GM10248 (cell line): ENCODE data around the gene TRIM23.

ENCODE experiments used
- CTCF ChIA-PET: fragments of 300-600 bp; sonication (Branson Sonifier 250); formaldehyde crosslinking; extraction: SDS; loops from one replicate; lab custom pipeline; 2021; ENCODE audit warnings: antibody characterized with exemption; lab: Yijun Ruan, JAX
- POLR2A ChIA-PET: fragments of 350-650 bp; sonication (Branson Sonifier 250); formaldehyde crosslinking; extraction: SDS; loops from one replicate; lab custom pipeline; 2020; ENCODE audit warnings: antibody characterized with exemption; lab: Yijun Ruan, JAX
- DNase-seq: peaks from one replicate; pipeline ENCODE4 v3.0.0; 2012; ENCODE audit errors: extremely low spot score
- CTCF ChIP-seq: IDR thresholded peaks from 2 replicates; pipeline ENCODE4 v1.5.1; 2012; ENCODE audit warnings: mild to moderate bottlenecking, low read depth; ENCODE audit errors: extremely low read depth, missing control alignments, control extremely low read depth

The TRIM23 gene

DNA sequence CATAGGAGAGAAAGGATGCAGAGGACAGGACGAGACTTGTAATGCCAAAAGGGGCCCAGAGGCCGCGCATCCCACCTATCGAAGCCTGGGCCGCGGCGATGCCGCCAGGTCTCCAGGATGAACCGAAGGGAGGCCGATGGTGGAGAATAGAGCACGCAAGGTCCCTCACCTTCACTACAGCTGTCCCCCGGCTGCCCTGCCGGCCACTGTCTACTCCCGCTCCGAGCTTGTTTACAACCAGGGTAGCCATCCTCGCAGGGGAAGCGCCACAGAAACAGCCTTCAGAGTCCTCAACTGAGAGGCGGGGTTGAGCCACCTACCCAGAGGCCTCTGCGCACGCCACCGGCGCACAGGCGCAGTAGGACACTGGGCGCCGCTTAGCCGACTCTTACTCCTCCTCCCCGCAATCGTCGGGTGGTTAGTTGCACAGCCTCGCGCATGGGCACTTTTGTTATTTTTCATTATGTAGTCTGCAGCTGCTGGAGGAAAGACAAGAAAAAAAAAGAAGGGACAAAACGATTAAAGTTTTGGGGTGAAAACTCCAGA is at the start of gene TRIM23:
TRIM23 (minus strand) TSS at position 309 of the 546 bp plus-strand sequence; CDS start at position 250, 59 bp downstream.
- peak; percentile 89 for DNase-seq
- POLR2A ChIA-PET = no interaction called here
- CTCF ChIA-PET = interaction anchor here (1.1 to 2.1 kb wide), 4 partner anchors 10 to 54 kb away, joined by 3 to 7 read pairs (median 5); no protein-coding TSS in a partner anchor
- no peak for TF ChIP-seq CTCF

DNA sequence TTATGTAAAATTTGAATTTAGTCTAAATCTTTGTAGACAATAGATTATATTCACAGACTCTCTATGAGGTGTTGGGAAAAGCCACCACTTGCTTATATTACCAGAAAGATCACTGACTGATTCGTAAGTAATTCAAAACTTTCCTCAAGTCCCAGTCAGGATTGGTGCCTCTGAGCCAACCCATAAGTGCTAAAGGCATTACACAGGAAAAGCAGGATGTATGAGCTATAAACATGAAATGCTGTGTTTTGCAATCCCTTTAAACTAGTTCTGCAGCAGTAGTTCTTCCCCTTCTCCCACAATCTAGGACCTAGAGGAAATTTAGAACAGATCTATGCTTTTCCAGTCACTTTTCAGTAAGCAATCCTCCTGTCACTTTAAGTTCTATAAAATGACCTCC is 48.7 kb upstream of the TRIM23 start:
- no peak for DNase-seq
- no peak for TF ChIP-seq CTCF
- ChIA-PET POLR2A (no interaction called here), CTCF (interaction anchor here (1.1 kb wide), 1 partner anchor 14 kb away, joined by 4 read pairs; no protein-coding TSS in a partner anchor)

- no peak for DNase-seq
- POLR2A ChIA-PET = no interaction called here
- no peak for TF ChIP-seq CTCF
- CTCF ChIA-PET = interaction anchor here (0.8 kb wide), 1 partner anchor 27 kb away, joined by 3 read pairs; no protein-coding TSS in a partner anchor
Observed at GRCh38 chr5:65668696-65669095, 44.6 kb upstream of the TRIM23 start.

DNA sequence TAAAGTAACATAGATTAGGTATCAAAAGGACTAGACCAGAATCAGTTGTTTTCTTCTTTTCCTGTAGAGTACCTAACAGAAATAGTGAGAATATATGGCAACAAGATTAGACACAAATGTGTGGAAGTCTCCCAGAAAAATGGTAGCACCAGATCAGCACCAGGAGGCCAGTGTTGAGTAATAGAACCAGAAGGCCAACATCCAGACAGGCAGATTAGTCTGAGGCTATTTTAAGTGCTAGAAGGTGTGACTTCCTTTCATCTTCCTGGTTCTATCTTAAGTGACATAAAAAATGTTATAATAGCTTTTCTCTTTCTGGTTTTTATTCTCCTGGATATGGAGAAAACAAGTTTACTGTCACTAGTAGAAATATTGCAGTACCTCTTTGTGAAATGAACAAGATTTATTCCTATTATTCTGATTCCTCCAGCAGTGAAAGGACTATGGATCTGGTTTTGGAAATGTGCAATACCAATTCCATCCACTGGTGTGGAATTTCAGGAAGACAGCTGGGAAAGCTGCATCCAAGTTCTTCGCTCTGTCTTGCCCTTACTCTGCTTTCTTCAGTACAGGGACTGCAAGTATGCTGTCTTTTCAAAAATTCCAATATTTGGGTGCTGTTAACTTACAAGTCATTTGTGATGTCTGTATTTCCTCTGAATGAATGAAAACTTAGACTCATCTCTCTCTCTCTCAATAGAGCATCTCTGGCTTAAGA is 39.8 kb upstream of the TRIM23 start:
- DNase-seq = no peak
- TF ChIP-seq CTCF = no peak
- ChIA-PET POLR2A (no interaction called here), CTCF (interaction anchor here (1.2 kb wide), 1 partner anchor 11 kb away, joined by 3 read pairs; no protein-coding TSS in a partner anchor)

- ChIA-PET CTCF (no interaction called here), POLR2A (no interaction called here)
- no peak for TF ChIP-seq CTCF
- no peak for DNase-seq
Observed at GRCh38 chr5:65654713-65655112, 30.6 kb upstream of the TRIM23 start.

DNA sequence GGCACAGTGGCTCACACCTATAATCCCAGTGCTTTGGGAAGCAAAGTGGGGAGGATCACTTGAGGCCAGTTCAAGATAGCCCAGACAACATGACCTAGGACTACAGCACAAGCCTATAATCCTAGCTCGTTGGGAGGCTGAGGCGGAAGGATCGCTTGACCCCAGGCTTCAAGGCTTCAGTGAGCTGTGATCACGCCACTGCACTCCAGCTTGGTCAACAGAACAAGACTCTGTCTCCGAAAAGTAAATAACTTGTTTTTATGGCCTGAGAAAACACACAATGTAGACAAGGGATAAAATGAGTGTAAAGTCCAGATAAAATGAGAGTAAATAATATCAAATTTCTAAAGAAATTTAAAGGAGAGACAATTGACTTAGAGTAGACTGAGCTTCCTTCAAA is 27.0 kb upstream of the TRIM23 start:
- POLR2A ChIA-PET = no interaction called here
- CTCF ChIA-PET = interaction anchor here (0.9 to 1.3 kb wide), 6 partner anchors 8 to 597 kb away, joined by 3 to 4 read pairs (median 3); no protein-coding TSS in a partner anchor
- DNase-seq = no peak
- TF ChIP-seq CTCF = no peak
